Pancreas (tissue), 10 donors: Measurements from ENCODE around the gene RIN3. TPM values are rescaled to one million over a fixed set of nuclear protein-coding genes. Genes with fewer than 3 reads are reported as not detected.

Experiments used
- ATAC-seq, 4 donors: fragments of 200-7000 bp; cut with Tn5 transposase; one replicate each; pipeline versions ENCODE4 v1.8.0 to v1.9.1; 2020; ENCODE audit warnings: mild to moderate bottlenecking in 4 of 4, moderate library complexity in 4 of 4
- DNase-seq, 6 donors: peaks; one replicate each; pipeline ENCODE4 v3.0.0-alpha.2; 2020
- FAIRE-seq: peaks from 2 replicates; lab custom pipeline; 2012; peaks lifted over from hg19 to GRCh38; lab: Jason Lieb, UNC
- H3K27ac ChIP-seq, 4 donors: fragments of 200-600 bp; sonication (generic); 1 replicate in 3 of 4; 2 replicates in 1 of 4; pipeline versions ENCODE4 v1.5.0 to v1.8.0; 2020
- H3K27me3 ChIP-seq, 4 donors: fragments of 200-600 bp; one replicate each; pipeline ENCODE4 v1.8.0; 2021
- H3K36me3 ChIP-seq, 3 donors: fragments of 200-600 bp; sonication (generic) in 1 of 3; one replicate each; pipeline versions ENCODE4 v1.5.0 to v1.8.0; 2020 to 2021
- H3K4me1 ChIP-seq, 3 donors: fragments of 200-600 bp; one replicate each; pipeline ENCODE4 v1.8.0; 2021
- H3K4me3 ChIP-seq, 4 donors: fragments of 200-600 bp; sonication (generic) in 2 of 4; one replicate each; pipeline versions ENCODE4 v1.5.0 to v1.8.0; 2020 to 2021
- H3K9me3 ChIP-seq, 4 donors: fragments of 200-600 bp; one replicate each; pipeline ENCODE4 v1.8.0; 2021
- WGBS, 2 donors: extraction: QIAGEN DNeasy Blood & Tissue Kit; methylation state at CpG; one replicate each; pipeline ENCODE4 v1.1.7; 2013; 5-methylcytosine and 5-hydroxymethylcytosine counted together
- intact Hi-C, 3 donors: fragments of 100-400 bp; cut with DNase I; formaldehyde crosslinking; loops; one replicate each; pipeline versions ENCODE4 v1.11.1 to v1.14.2; 2022
- polyA plus RNA-seq, 2 donors: library from polyadenylated mRNA; stranded (reverse); fragments of 200-250 nt; gene quantifications; one replicate each; pipeline ENCODE4 v1.2.3, GENCODE V29; 2013
- total RNA-seq, 6 donors: library from RNA; stranded (reverse); fragmentation: NEBNext Ultra II Directional in 4 of 6; extraction: Animal tissue kit (Norgen Biotek cat#: 25700) in 4 of 6; gene quantifications; one replicate each; pipeline versions ENCODE4 v1.2.1 to v1.2.4, GENCODE V29; 2021 to 2023
- TF ChIP-seq, protein P1 (sequence below), 4 donors: fragments of 200-600 bp; sonication (generic) in 3 of 4; IDR thresholded peaks; one replicate each; pipeline versions ENCODE4 v1.5.0 to v1.8.0; 2021; ENCODE audit warnings: antibody characterized with exemption in 4 of 4
- donor health status: healthy with polysubstance abuse.
- donor health status: DM: no; HTN: no; CAD: no; lungs with moderate emphysema.
- donor health status: DM: no; HTN: no; CAD: no.
- donor health status: control.
- donor health status: control.
- donor health status: Bipolar disorder and iron deficiency.
- donor health status: DM: yes; HTN: yes; CAD: no.
- donor health status: DM: no; HTN: no; CAD: no.
- donor health status: DM: no; HTN: no; CAD: no.
- donor health status: DM: yes; HTN: yes; CAD: no.

The RIN3 gene
- total and polyA plus RNA-seq, 8 donors, result 1.1 to 9.0 (median 2.3) TPM

DNA sequence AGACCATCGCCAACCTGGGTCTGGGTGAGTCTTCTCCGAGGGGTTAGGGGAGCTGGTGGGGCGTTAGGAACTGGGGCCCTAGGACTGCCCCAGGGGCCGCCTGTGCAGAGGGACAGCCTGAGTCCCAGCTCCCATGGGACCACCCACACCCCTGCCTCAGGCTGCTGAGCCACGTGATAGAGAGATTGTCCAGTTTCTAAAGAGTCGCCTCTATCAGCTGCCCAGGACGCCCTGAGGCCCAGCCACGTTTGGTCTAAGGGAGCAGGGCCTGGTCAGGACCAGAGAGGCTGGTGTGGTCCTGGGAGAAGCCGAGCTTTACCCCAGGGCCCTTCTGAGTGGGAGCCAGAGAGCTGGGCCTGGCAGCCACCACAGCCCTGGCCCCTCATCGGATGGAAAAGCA, 127.7 kb downstream of the RIN3 start:
- DNase-seq (no peak), ATAC-seq (no peak), FAIRE-seq (no peak)
- no peaks in the 10 kb centered on the region for H3K9me3 ChIP-seq
- TF ChIP-seq, protein P1, sequence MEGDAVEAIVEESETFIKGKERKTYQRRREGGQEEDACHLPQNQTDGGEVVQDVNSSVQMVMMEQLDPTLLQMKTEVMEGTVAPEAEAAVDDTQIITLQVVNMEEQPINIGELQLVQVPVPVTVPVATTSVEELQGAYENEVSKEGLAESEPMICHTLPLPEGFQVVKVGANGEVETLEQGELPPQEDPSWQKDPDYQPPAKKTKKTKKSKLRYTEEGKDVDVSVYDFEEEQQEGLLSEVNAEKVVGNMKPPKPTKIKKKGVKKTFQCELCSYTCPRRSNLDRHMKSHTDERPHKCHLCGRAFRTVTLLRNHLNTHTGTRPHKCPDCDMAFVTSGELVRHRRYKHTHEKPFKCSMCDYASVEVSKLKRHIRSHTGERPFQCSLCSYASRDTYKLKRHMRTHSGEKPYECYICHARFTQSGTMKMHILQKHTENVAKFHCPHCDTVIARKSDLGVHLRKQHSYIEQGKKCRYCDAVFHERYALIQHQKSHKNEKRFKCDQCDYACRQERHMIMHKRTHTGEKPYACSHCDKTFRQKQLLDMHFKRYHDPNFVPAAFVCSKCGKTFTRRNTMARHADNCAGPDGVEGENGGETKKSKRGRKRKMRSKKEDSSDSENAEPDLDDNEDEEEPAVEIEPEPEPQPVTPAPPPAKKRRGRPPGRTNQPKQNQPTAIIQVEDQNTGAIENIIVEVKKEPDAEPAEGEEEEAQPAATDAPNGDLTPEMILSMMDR (IDR thresholded peaks at IDR 0.05), result no peak
- no peak overlapping the region for H3K4me3 ChIP-seq
- no peaks in the 10 kb centered on the region for H3K36me3 ChIP-seq
- intact Hi-C loops, result no loop called here
- no peaks in the 10 kb centered on the region for H3K4me1 ChIP-seq
- 73 to 84% methylated on average over 10 of the region's 10 CpGs for WGBS, 2 donors
- no peaks in the 10 kb centered on the region for H3K27me3 ChIP-seq
- H3K27ac ChIP-seq, result no peak overlapping the region

DNA sequence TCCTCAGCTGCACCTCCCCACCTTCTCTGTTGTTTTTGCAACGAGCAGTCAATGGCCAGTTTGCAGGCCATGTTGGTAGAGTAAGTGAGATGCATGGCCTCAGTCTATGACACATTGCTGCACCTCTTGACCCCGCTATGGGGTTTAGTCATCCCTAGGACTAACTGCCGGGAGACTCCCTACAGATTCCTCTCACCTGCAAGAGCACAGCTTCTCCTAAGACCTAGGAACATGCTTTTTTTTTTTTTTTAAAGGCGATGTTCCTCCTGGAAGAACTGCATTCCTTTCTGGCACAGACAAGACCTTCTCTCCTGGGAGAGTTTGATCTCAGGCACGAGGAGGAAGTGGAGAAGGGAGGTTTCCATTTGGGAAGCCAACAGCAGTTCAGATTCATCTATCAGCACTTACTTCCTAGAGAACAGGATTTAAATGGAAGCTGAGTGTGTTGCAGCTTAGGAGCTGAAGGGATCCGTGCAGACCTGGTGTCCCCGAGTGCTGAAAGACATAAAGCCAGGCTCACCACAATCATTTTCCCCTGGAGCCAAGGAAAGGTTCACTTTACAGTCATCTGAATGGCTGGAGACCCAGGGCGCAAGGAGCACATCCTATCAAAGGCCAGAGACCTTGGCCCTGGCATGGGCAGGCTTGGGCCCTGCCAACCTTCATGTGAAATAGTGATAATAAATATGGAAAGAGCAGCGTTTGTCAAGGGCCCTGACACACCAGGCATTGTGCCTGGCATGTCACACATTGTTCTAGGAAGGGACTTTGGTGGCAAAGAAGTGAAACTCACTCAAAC, 130.8 kb downstream of the RIN3 start:
- ATAC-seq, result no peak

DNA sequence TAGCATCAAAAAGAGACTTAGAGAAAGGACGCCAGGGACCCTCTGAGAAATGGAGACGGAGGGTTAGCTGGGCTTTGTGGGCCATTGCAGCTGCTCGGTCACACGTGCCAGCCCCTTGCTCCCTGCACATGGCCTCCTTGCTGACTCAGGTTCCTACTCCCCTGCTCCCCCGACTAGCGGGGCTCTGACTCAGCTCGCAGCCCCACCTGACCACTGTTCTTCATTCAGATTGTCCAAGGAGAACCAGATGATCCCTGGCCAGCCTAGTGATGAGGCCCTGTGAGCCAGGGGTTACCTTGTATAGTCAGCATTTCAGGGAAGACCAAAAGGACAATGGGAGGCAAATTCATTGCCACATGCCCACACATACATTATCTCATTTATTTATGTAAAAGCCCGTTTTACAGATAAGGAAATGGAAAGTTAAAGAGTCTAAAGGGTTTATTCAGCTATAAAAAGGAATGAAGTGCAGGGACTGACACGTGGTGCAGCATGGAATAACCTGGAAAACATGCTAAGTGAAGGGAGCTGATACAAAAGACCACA, 131.5 kb downstream of the RIN3 start:
- no peak for DNase-seq
- no peaks in the 10 kb centered on the region for H3K27me3 ChIP-seq
- H3K36me3 ChIP-seq, result no peaks in the 10 kb centered on the region
- H3K9me3 ChIP-seq, result no peaks in the 10 kb centered on the region
- H3K4me3 ChIP-seq, result no peak overlapping the region
- intact Hi-C loops, result no loop called here
- no peak for FAIRE-seq
- H3K4me1 ChIP-seq, result no peaks in the 10 kb centered on the region
- WGBS, 2 donors, result 81 to 83% methylated on average over 9 of the region's 9 CpGs
- TF ChIP-seq, protein P1 (IDR thresholded peaks at IDR 0.05), result no peak
- no peak overlapping the region for H3K27ac ChIP-seq
- no peak for ATAC-seq

More for the DNA sequence above, 130.8 kb downstream of the RIN3 start:
- no peak for FAIRE-seq
- WGBS, 2 donors, result 57 to 60% methylated on average over 9 of the region's 9 CpGs
- Histone ChIP-seq H3K27ac (no peak overlapping the region), H3K9me3 (no peaks in the 10 kb centered on the region), H3K27me3 (no peaks in the 10 kb centered on the region), H3K4me3 (no peak overlapping the region), H3K36me3 (no peaks in the 10 kb centered on the region), H3K4me1 (no peaks in the 10 kb centered on the region)
- intact Hi-C loops, result no loop called here
- no peak for DNase-seq
- TF ChIP-seq, protein P1 (IDR thresholded peaks at IDR 0.05), result no peak

DNA sequence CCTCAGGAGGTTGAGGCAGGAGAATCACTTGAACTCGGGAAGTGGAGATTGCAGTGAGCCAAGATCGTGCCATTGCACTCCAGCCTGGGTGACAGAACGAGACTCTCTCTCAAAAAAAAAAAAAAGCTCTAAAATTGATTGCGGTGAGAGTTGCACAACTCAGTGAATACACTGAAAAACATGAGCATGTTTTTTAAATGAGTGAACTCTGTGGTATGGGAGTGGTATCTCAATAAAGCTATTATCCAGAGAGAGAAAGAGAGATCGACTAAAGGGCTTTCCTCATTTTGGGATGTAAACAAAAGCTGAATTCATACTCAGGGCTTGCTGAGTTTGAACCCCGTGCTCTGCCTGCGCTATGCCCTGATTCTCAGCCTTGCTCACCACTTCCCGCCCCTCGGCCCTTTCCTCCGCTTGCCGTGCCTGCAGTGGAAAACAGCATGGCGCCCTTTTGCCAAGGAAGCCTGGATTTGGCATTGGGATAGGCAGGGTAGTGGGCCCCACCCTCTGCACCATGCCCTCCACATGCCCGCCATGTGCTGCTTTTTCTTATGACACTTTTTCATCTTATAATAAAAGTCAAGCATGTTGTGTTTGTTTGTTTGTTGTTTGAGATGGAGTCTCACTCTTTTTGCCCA, 132.4 kb downstream of the RIN3 start:
- Histone ChIP-seq H3K4me1 (no peaks in the 10 kb centered on the region), H3K27me3 (no peaks in the 10 kb centered on the region), H3K27ac (no peak overlapping the region), H3K4me3 (no peak overlapping the region), H3K9me3 (no peaks in the 10 kb centered on the region), H3K36me3 (no peaks in the 10 kb centered on the region)
- FAIRE-seq (no peak), ATAC-seq (no peak), DNase-seq (no peak)
- WGBS, 2 donors, result 80 to 83% methylated on average over 13 of the region's 13 CpGs
- TF ChIP-seq, protein P1 (IDR thresholded peaks at IDR 0.05), result no peak
- intact Hi-C loops, result no loop called here
